HG02885 (cell line): Measurements from ENCODE around the gene DACH1.

Experiments used
- ATAC-seq: cut with Tn5 transposase; IDR thresholded peaks from one replicate; pipeline ENCODE4 v1.9.1; 2021; ENCODE audit warnings: mild to moderate bottlenecking; ENCODE audit not compliant: unreplicated experiment, poor library complexity

The DACH1 gene

GRCh38 chr13:71516521-71516920 is 350.5 kb downstream of the DACH1 start:
- no peak for ATAC-seq

- no peak for ATAC-seq
Observed at GRCh38 chr13:71515744-71516038, 351.3 kb downstream of the DACH1 start.

DNA sequence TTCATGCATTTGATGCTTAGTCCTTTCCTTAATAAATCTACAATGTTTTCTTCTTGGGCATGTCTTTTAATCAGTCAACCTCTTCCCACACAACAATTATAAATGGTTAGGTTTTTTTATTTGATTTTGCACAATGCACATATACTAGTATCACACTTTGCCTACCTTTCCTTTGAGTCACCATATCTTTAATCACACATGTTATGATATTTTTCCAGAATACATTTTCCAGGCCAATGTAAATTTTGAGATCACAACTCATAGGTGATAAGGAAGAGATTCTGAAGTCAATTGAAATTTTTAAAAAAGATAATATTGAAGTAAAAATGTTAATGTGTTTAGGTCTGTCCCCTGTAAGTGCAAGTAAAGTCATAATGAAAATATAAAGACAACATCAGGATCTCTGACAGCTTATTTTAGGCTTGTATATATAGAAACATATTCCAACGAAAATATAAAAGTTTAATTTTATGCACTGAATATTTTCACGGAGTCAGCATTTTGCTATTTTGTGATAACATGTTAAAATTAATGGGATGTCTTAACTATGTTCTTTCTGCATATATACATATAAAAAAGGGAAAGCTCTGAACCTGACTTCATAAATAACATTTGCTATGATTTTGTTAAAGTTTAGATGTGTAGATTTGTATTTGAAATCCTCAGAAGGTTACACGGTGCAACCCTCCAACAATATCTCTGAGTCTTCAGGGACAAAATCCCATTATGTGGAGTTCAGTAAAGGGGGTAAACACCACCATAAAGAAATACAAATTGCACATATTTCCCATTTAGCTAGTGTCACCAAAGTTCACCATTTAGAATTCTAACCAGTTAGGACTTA is 351.9 kb downstream of the DACH1 start:
- no peak for ATAC-seq

GRCh38 chr13:71513411-71514033 is 353.5 kb downstream of the DACH1 start:
- ATAC-seq, result no peak

DNA sequence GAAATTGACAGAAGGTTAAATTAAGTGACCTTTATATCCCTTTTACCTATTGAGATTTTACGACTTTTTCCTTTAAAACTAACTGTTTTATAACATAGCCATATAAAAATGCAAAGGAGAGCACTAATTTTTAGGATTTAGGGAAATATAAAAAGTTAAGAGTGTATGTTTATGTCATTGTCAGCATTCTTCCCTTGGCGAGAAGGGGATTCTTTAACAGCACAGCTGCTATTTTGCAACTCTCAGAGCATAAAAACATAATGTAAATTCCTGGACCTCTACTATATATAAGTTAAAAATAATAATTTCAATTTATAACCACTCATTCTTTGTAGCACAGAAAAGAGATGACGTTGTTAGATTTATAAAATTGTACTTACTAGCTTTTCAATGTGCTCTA is 363.2 kb downstream of the DACH1 start:
- ATAC-seq, result no peak

GRCh38 chr13:71499944-71500514 is 367.0 kb downstream of the DACH1 start:
- ATAC-seq, result no peak

DNA sequence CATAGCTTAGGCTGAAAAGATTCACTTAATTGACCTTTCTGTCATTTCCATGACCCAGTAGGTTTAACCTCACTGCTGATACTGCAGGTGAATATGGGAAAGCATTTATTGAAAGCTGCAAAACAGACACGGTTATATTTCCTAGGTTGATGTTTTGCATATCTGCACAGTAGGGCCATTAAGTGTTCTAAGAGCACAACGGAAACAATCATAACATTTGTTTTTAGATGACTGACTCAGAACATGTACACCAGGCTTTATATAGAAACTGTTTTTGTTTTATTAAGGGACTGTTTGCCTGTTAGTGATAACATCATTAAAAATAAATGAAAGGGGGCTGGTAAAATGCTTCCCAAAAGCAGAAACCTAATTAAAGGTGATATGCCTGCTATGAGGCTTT is 367.8 kb downstream of the DACH1 start:
- ATAC-seq, result no peak

DNA sequence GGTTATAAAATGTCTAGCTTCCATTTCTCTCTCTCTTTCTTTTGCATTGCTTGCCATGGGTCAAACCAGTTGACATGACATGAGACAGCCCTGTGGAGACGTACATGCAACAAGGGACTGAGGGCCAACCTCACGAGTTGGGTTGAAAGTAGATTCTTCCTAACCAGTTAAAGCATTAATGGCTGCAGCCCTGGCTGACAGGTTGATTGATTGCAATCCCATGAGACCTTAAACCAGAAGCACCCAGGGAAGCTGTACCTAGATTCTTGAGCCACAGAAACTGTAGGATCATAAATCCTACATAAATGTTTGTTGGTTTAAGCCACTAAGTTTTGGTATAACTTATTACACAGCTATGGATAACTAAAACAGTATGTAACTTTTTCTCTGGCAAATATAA is 373.8 kb downstream of the DACH1 start:
- no peak for ATAC-seq

GRCh38 chr13:71492346-71492871 is 374.6 kb downstream of the DACH1 start:
- no peak for ATAC-seq

GRCh38 chr13:71491010-71491409 is 376.0 kb downstream of the DACH1 start:
- ATAC-seq, result no peak

GRCh38 chr13:71489041-71489440 is 378.0 kb downstream of the DACH1 start:
- ATAC-seq, result no peak

GRCh38 chr13:71488201-71488600 is 378.8 kb downstream of the DACH1 start:
- no peak for ATAC-seq

- ATAC-seq, result no peak
Observed at GRCh38 chr13:71485913-71486312, 381.1 kb downstream of the DACH1 start.

DNA sequence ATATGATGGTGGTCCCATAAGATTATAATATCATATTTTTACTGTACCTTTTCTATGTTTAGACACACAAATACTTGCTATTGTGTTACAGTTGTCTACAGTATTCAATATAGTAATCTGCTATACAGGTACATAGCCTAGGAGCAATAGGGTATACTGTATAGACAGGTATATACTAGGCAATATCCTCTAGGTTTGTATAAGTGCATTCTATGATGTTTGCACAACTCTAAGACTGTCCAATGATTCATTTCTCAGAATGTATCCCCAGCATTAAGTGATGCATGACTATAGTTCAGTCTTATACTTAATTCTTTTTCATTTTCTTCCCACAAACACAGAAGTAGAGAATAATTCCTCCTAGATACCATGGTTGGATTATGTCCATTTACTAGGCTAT is 383.3 kb downstream of the DACH1 start:
- ATAC-seq, result no peak

DNA sequence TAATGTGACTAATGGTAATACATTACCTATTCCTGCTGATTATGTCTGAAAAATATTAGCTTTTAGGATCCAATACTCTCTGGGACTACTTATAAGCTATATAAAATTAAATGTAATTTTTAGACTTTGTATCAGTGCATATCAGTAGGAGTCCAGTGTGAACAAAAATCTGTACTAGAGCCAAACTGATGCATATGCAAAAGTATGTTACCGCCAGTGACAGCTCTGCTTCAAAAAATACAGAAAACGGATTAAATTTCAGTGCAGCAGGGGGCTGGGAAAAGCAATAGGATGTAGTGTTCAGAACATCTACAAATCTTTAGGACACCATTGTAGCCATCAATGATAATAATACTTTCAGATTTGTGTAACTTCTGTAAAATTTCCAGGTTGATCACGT is 385.5 kb downstream of the DACH1 start:
- no peak for ATAC-seq

GRCh38 chr13:71481046-71481445 is 386.0 kb downstream of the DACH1 start:
- no peak for ATAC-seq

DNA sequence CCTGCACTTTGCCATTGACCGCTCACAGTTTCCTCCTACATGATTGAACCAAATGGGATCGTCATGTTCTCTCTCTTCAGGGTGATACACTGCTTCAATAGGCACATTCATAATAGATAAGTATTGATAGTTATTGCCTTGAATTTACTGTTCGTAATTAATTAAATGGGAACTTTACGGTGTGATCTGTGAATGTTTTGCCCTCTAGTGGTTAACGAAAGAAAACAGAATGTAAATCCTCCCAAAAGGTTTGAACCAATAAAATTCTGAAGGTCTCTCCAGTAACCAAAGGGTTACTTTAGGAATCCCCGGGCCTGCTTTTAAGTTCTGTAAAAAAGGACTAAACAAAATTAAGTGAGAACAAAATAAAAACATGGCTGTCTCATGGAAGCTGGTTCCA is 389.3 kb downstream of the DACH1 start:
- no peak for ATAC-seq

GRCh38 chr13:71474936-71475335 is 392.1 kb downstream of the DACH1 start:
- ATAC-seq, result no peak

DNA sequence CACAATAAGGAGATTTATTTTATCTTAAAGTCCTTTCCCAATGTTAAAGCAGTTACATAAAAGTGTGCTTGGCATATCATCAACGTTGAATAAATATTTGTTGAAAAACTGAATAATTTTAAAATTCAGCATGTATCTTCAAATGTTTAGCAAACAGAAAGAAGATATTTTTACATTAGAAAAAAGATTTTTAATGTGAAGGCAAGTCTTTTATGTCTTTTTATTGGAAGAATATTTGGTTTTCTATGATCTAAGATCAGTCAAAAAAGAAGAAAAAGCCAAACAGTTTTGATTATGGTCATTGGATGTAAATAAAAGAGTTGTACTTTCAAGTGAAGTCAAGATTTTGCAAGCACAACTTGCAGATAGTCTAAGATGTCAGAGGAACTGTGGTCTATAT is 397.4 kb downstream of the DACH1 start:
- ATAC-seq, result no peak

DNA sequence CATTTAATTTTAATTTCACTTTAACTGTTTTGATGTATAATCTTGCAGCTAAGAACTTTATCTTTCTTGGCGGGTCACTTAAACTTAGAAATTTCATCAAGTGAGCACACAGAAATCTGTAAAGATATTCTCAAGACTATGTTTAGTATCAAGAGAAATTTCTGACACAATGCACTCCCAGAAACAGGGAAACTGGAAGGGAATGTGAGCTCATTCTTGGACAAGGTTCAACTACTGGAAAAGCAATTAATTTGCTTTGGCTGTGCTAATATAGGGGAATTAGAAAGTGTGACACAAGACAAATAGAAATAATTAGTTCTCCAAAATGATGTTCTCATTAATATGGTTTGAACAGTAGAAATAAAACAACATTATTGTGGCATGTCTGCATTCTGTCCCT is 402.3 kb downstream of the DACH1 start:
- no peak for ATAC-seq

- no peak for ATAC-seq
Observed at GRCh38 chr13:71461892-71462291, 405.1 kb downstream of the DACH1 start.

DNA sequence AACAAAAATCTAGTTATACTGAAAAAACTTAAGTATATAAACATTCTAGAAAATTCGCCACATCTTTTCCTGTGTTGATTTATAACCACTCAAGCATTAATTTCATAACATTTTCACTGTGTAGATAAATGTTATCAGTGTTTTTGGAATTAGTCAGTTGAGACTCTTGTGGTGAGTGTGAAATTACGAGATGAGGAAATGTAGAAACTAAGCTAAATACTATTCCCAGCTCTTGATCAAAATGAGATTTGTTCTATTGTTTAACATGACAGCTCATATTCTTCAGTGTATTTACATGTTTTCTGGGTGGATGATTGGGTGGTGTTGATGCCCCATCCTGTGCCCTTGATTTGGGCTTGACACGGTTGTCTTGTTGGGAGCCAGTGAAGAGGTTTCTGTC is 406.8 kb downstream of the DACH1 start:
- ATAC-seq, result peak; percentile 76
